Measurements from ENCODE around the gene MIS18A. TPM values are rescaled to one million over a fixed set of nuclear protein-coding genes. Genes with fewer than 3 reads are reported as not detected.
"Not testable (repeated sequence)": the region's sequence is repeated elsewhere in the genome, so short reads cannot be mapped to it uniquely, and the experiment has no call there.

Gene MIS18A
- total and polyA plus RNA-seq, 4 donors: 6.7 to 11.0 (median 10.3) TPM

DNA sequence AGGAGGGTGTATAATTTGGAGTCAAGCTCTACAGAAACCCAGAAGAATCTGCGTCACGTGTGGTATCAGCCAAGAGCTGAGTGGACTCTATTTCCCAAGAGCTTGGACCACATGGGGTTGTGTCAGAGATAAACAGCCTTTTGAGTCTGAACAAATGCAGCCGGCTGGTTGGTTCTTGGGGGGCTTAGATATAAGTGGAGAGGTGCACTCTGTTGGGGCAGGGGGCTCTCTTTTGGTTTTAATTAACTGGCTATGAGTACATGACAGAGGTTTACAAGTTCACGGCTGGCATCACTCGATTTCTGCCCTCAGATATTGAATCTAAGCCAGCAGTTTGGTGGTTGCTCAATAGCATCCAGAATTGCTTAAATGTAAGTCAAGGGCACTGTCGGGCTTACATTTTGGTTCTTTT is 19.3 kb upstream of the MIS18A start:
- DNase-seq (ENCODE audit: low read depth in 4 of 6, low spot score in 6 of 6): no peak
- Histone ChIP-seq H3K27me3 (ENCODE audit: control insufficient read depth, insufficient read depth, low read length) (no peaks in the 10 kb centered on the region), H3K27ac (ENCODE audit: low read depth, low read length) (no peak overlapping the region), H3K4me3 (ENCODE audit: low read depth, low read length) (no peak overlapping the region), H3K9me3 (ENCODE audit: control insufficient read depth, insufficient read depth, low read length) (no peaks in the 10 kb centered on the region), H3K4me1 (ENCODE audit: control insufficient read depth, insufficient read depth, low read length) (no peaks in the 10 kb centered on the region), H3K36me3 (ENCODE audit: control insufficient read depth, insufficient read depth, low read length) (peaks cover 9% of the 10 kb centered on the region)
- 93% methylated on average over 6 of the region's 6 CpGs for whole genome bisulfite sequencing (ENCODE audit: insufficient coverage)

- H3K4me1 ChIP-seq (ENCODE audit: control insufficient read depth, insufficient read depth, low read length): no peaks in the 10 kb centered on the region
- DNase-seq (ENCODE audit: low read depth in 4 of 6, low spot score in 6 of 6): no peak
- H3K9me3 ChIP-seq (ENCODE audit: control insufficient read depth, insufficient read depth, low read length): no peaks in the 10 kb centered on the region
- WGBS (ENCODE audit: insufficient coverage): 100% methylated on average over 2 of the region's 7 CpGs
- no peak overlapping the region for H3K4me3 ChIP-seq (ENCODE audit: low read depth, low read length)
- peaks cover 9% of the 10 kb centered on the region for H3K36me3 ChIP-seq (ENCODE audit: control insufficient read depth, insufficient read depth, low read length)
- H3K27me3 ChIP-seq (ENCODE audit: control insufficient read depth, insufficient read depth, low read length): no peaks in the 10 kb centered on the region
- no peak overlapping the region for H3K27ac ChIP-seq (ENCODE audit: low read depth, low read length)
These were observed 18.6 kb upstream of the MIS18A start for GRCh38 chr21:32297449-32297848.

DNA sequence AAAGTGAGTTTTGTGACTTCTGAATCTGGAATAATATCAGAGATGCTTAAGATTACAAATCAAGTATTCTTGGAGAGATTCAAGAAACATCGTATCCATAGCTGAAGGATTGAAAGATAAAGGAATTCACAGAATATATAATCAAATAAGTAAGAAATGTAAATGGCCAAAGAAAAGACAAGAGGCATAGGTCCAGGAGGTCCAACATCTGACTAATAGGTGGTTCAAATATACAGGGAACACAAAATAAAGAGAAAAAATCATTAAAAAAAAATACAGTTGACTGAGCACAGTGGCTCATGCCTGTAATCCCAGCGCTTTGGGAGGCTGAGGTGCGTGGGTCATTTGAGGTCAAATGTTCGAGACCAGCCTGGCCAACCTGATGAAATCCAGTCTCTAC is 6.6 kb upstream of the MIS18A start:
- Histone ChIP-seq H3K36me3 (ENCODE audit: control insufficient read depth, insufficient read depth, low read length) (peaks cover 3% of the 10 kb centered on the region), H3K4me1 (ENCODE audit: control insufficient read depth, insufficient read depth, low read length) (peaks cover under 1% of the 10 kb centered on the region), H3K27ac (ENCODE audit: low read depth, low read length) (no peak overlapping the region), H3K9me3 (ENCODE audit: control insufficient read depth, insufficient read depth, low read length) (no peaks in the 10 kb centered on the region), H3K27me3 (ENCODE audit: control insufficient read depth, insufficient read depth, low read length) (no peaks in the 10 kb centered on the region), H3K4me3 (ENCODE audit: low read depth, low read length) (no peak overlapping the region)
- no peak for DNase-seq (ENCODE audit: low read depth in 4 of 6, low spot score in 6 of 6)
- no CpG with 5 or more reads among the region's 4 CpGs for WGBS (ENCODE audit: insufficient coverage)

GRCh38 chr21:32282992-32283391 is 4.1 kb upstream of the MIS18A start:
- Histone ChIP-seq H3K9me3 (ENCODE audit: control insufficient read depth, insufficient read depth, low read length) (no peaks in the 10 kb centered on the region), H3K36me3 (ENCODE audit: control insufficient read depth, insufficient read depth, low read length) (peaks cover 3% of the 10 kb centered on the region), H3K4me3 (ENCODE audit: low read depth, low read length) (no peak overlapping the region), H3K27ac (ENCODE audit: low read depth, low read length) (no peak overlapping the region), H3K4me1 (ENCODE audit: control insufficient read depth, insufficient read depth, low read length) (peaks cover 17% of the 10 kb centered on the region), H3K27me3 (ENCODE audit: control insufficient read depth, insufficient read depth, low read length) (no peaks in the 10 kb centered on the region)
- DNase-seq (ENCODE audit: low read depth in 4 of 6, low spot score in 6 of 6): no peak
- 49% methylated on average over 3 of the region's 6 CpGs for WGBS (ENCODE audit: insufficient coverage)

- no peak overlapping the region for H3K27ac ChIP-seq (ENCODE audit: low read depth, low read length)
- DNase-seq (ENCODE audit: low read depth in 4 of 6, low spot score in 6 of 6): no peak
- no peak overlapping the region for H3K4me3 ChIP-seq (ENCODE audit: low read depth, low read length)
- H3K9me3 ChIP-seq (ENCODE audit: control insufficient read depth, insufficient read depth, low read length): no peaks in the 10 kb centered on the region
- H3K36me3 ChIP-seq (ENCODE audit: control insufficient read depth, insufficient read depth, low read length): peaks cover 3% of the 10 kb centered on the region
- peaks cover 22% of the 10 kb centered on the region for H3K4me1 ChIP-seq (ENCODE audit: control insufficient read depth, insufficient read depth, low read length)
- H3K27me3 ChIP-seq (ENCODE audit: control insufficient read depth, insufficient read depth, low read length): no peaks in the 10 kb centered on the region
- WGBS (ENCODE audit: insufficient coverage): 97% methylated on average over 4 of the region's 7 CpGs
These were observed 2.7 kb upstream of the MIS18A start for GRCh38 chr21:32281531-32281930.

- Histone ChIP-seq H3K9me3 (ENCODE audit: control insufficient read depth, insufficient read depth, low read length) (no peaks in the 10 kb centered on the region), H3K36me3 (ENCODE audit: control insufficient read depth, insufficient read depth, low read length) (peaks cover 4% of the 10 kb centered on the region), H3K27me3 (ENCODE audit: control insufficient read depth, insufficient read depth, low read length) (no peaks in the 10 kb centered on the region), H3K4me3 (ENCODE audit: low read depth, low read length) (peak overlapping the region; percentile 95), H3K27ac (ENCODE audit: low read depth, low read length) (peak overlapping the region; percentile 61), H3K4me1 (ENCODE audit: control insufficient read depth, insufficient read depth, low read length) (peaks cover 22% of the 10 kb centered on the region)
- WGBS (ENCODE audit: insufficient coverage): 0% methylated on average over 1 of the region's 10 CpGs
- no peak for DNase-seq (ENCODE audit: low read depth in 4 of 6, low spot score in 6 of 6)
These were observed 480 bp upstream of the MIS18A start for GRCh38 chr21:32279377-32279680.

- DNase-seq (ENCODE audit: low read depth in 4 of 6, low spot score in 6 of 6): peak in 1 of 6 donors; percentile 8
- 0% methylated on average over 5 of the region's 9 CpGs for WGBS (ENCODE audit: insufficient coverage)
- Histone ChIP-seq H3K27ac (ENCODE audit: low read depth, low read length) (no peak overlapping the region), H3K9me3 (ENCODE audit: control insufficient read depth, insufficient read depth, low read length) (no peaks in the 10 kb centered on the region), H3K4me3 (ENCODE audit: low read depth, low read length) (peak overlapping the region; percentile 95), H3K36me3 (ENCODE audit: control insufficient read depth, insufficient read depth, low read length) (peaks cover 5% of the 10 kb centered on the region), H3K4me1 (ENCODE audit: control insufficient read depth, insufficient read depth, low read length) (peaks cover 22% of the 10 kb centered on the region), H3K27me3 (ENCODE audit: control insufficient read depth, insufficient read depth, low read length) (no peaks in the 10 kb centered on the region)
These were observed 746 bp downstream of the MIS18A start for GRCh38 chr21:32278103-32278502.

DNA sequence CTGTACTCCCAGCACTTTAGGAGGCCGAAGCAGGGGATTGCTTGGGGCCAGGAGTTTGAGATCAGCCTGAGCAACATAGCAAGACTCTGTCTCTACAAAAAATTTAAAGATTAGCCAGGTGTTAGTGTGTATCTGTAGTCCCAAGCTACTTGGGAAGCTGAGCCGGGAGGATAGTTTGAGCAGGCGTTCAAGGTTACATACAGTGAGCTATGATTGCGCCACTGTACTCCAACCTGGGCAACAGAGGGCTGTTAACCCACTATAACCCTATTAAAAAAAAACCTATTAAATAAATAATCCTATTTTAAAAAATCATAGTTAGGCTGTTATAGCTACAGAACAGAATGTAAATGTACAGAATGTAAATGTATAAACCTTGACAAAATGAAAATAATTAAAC is 2.2 kb downstream of the MIS18A start:
- H3K4me3 ChIP-seq (ENCODE audit: low read depth, low read length): no peak overlapping the region
- DNase-seq (ENCODE audit: low read depth in 4 of 6, low spot score in 6 of 6): no peak
- WGBS (ENCODE audit: insufficient coverage): 100% methylated on average over 1 of the region's 4 CpGs
- no peak overlapping the region for H3K27ac ChIP-seq (ENCODE audit: low read depth, low read length)
- no peaks in the 10 kb centered on the region for H3K27me3 ChIP-seq (ENCODE audit: control insufficient read depth, insufficient read depth, low read length)
- no peaks in the 10 kb centered on the region for H3K9me3 ChIP-seq (ENCODE audit: control insufficient read depth, insufficient read depth, low read length)
- peaks cover 22% of the 10 kb centered on the region for H3K4me1 ChIP-seq (ENCODE audit: control insufficient read depth, insufficient read depth, low read length)
- peaks cover 6% of the 10 kb centered on the region for H3K36me3 ChIP-seq (ENCODE audit: control insufficient read depth, insufficient read depth, low read length)

DNA sequence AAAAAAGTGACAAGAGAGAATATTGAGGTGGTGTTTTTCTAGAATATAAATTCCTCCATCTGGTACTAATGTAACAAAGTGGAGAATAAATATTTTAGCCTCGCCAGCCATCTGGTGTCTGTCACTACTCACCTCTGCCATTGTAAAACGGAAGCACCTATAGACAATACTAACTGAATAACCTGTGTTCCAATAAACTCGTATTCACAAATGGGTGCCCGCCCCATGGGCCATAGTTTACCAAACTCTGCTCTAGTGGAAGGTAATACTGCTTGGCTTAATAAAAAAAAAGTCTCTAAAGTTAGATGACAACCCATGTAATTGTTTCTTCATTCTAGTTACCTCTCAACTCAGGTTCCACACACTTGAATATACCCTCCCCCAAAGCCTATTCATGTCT is 8.1 kb downstream of the MIS18A start:
- no CpG with 5 or more reads among the region's 4 CpGs for WGBS (ENCODE audit: insufficient coverage)
- Histone ChIP-seq H3K27ac (ENCODE audit: low read depth, low read length) (no peak overlapping the region), H3K9me3 (ENCODE audit: control insufficient read depth, insufficient read depth, low read length) (no peaks in the 10 kb centered on the region), H3K4me1 (ENCODE audit: control insufficient read depth, insufficient read depth, low read length) (no peaks in the 10 kb centered on the region), H3K36me3 (ENCODE audit: control insufficient read depth, insufficient read depth, low read length) (peaks cover 14% of the 10 kb centered on the region), H3K27me3 (ENCODE audit: control insufficient read depth, insufficient read depth, low read length) (no peaks in the 10 kb centered on the region), H3K4me3 (ENCODE audit: low read depth, low read length) (no peak overlapping the region)
- no peak for DNase-seq (ENCODE audit: low read depth in 4 of 6, low spot score in 6 of 6)

DNA sequence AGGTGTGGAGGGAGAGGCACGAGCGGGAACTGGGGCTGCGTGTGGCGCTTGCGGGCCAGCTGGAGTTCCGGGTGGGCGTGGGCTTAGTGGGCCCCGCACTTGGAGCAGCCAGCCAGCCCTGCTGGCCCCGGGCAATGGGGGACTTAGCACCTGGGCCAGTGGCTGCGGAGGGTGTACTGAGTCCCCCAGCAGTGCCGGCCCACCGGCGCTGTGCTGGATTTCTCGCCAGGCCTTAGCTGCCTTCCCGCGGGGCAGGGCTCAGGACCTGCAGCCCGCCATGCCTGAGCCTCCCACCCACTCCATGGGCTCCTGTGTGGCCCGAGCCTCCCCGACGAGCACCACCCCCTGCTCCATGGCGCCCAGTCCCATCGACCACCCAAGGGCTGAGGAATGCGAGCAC is 13.5 kb downstream of the MIS18A start:
- H3K27ac ChIP-seq (ENCODE audit: low read depth, low read length); H3K4me3 ChIP-seq (ENCODE audit: low read depth, low read length); DNase-seq (ENCODE audit: low read depth in 4 of 6, low spot score in 6 of 6); H3K36me3 ChIP-seq (ENCODE audit: control insufficient read depth, insufficient read depth, low read length); H3K27me3 ChIP-seq (ENCODE audit: control insufficient read depth, insufficient read depth, low read length); H3K4me1 ChIP-seq (ENCODE audit: control insufficient read depth, insufficient read depth, low read length); H3K9me3 ChIP-seq (ENCODE audit: control insufficient read depth, insufficient read depth, low read length): not testable (repeated sequence)
- 92% methylated on average over 15 of the region's 23 CpGs for WGBS (ENCODE audit: insufficient coverage)
